ENCODE results near the gene LRRC71.
A peak's percentile ranks its signal among the peaks of the same experiment; 100 is the strongest.

LRRC71 gene

GRCh38 chr1:156937883-156938282 is 17.5 kb downstream of the LRRC71 start:
- Histone ChIP-seq H3K27ac (ENCODE audit: extremely low read depth, low read depth, low read length) (no peak overlapping the region), H3K36me3 (ENCODE audit: control insufficient read depth in 2 of 2, insufficient read depth in 1 of 2, low read length in 2 of 2) (peaks cover 0 to 88% of the 10 kb centered on the region in 2 experiments; a peak in 2 of 3 replicates), H3K9me3 (ENCODE audit: control insufficient read depth, insufficient read depth, low read depth, low read length) (no peaks in the 10 kb centered on the region), H3K4me1 (ENCODE audit: control insufficient read depth, insufficient read depth, low read length) (no peaks in the 10 kb centered on the region), H3K4me3 (ENCODE audit: low read depth, low read length) (no peak overlapping the region)
- POLR2A ChIA-PET, result no interaction called here
- CTCF ChIA-PET, result interaction anchor here (1.0 kb wide), 1 partner anchor 11 kb away, joined by 3 read pairs; no protein-coding TSS in a partner anchor
- TF ChIP-seq HIC1 (tag by site-specific recombination; IDR thresholded peaks at IDR 0.05), result no peak
- no peak for TF ChIP-seq ZNF184 (tag by site-specific recombination; IDR thresholded peaks at IDR 0.05)
- TF ChIP-seq ZNF660 (tag by site-specific recombination; IDR thresholded peaks at IDR 0.05), result no peak
- TF ChIP-seq ZNF658 (tag by site-specific recombination; IDR thresholded peaks at IDR 0.05), result no peak
- no peak for TF ChIP-seq OVOL3 (tag by site-specific recombination; IDR thresholded peaks at IDR 0.05)

- Histone ChIP-seq H3K9me3 (ENCODE audit: control insufficient read depth, insufficient read depth, low read depth, low read length) (no peaks in the 10 kb centered on the region), H3K4me1 (ENCODE audit: control insufficient read depth, insufficient read depth, low read length) (no peaks in the 10 kb centered on the region), H3K27ac (ENCODE audit: extremely low read depth, low read depth, low read length) (no peak overlapping the region), H3K36me3 (ENCODE audit: control insufficient read depth in 2 of 2, insufficient read depth in 1 of 2, low read length in 2 of 2) (peaks cover 0 to 95% of the 10 kb centered on the region in 2 experiments; a peak in 2 of 3 replicates), H3K4me3 (ENCODE audit: low read depth, low read length) (no peak overlapping the region)
- TF ChIP-seq PRDM10 (tag by site-specific recombination; IDR thresholded peaks at IDR 0.05), result 0 out of 2 replicates have a peak, but pooled peaks have one; percentile 11
- no peak for TF ChIP-seq ZNF350 (tag by site-specific recombination; IDR thresholded peaks at IDR 0.05)
- ChIA-PET CTCF (no interaction called here), POLR2A (no interaction called here)
Observed at GRCh38 chr1:156938813-156939212, 18.4 kb downstream of the LRRC71 start.

GRCh38 chr1:156939786-156940334 is 19.4 kb downstream of the LRRC71 start:
- Histone ChIP-seq H3K27ac (ENCODE audit: extremely low read depth, low read depth, low read length) (no peak overlapping the region), H3K9me3 (ENCODE audit: control insufficient read depth, insufficient read depth, low read depth, low read length) (no peaks in the 10 kb centered on the region), H3K36me3 (ENCODE audit: control insufficient read depth in 2 of 2, insufficient read depth in 1 of 2, low read length in 2 of 2) (peaks cover 0 to 98% of the 10 kb centered on the region in 2 experiments; a peak in 2 of 3 replicates), H3K4me3 (ENCODE audit: low read depth, low read length) (no peak overlapping the region), H3K4me1 (ENCODE audit: control insufficient read depth, insufficient read depth, low read length) (no peaks in the 10 kb centered on the region)
- POLR2A ChIA-PET, result no interaction called here
- CTCF ChIA-PET, result interaction anchor here (0.7 kb wide), 1 partner anchor 249 kb away, joined by 3 read pairs; no protein-coding TSS in a partner anchor
- TF ChIP-seq MZF1 (tag by site-specific recombination; IDR thresholded peaks at IDR 0.05; ENCODE audit: borderline replicate concordance) (no peak), ZBTB7A (tag by site-specific recombination; IDR thresholded peaks at IDR 0.05; ENCODE audit: low read depth) (no peak), ZBTB6 (tag by site-specific recombination; IDR thresholded peaks at IDR 0.05) (no peak), ZNF214 (tag by site-specific recombination; IDR thresholded peaks at IDR 0.05; ENCODE audit: borderline replicate concordance) (no peak), ZNF157 (tag by site-specific recombination; IDR thresholded peaks at IDR 0.05) (no peak), BCL11A (tag by site-specific recombination; IDR thresholded peaks at IDR 0.05; ENCODE audit: low read depth) (no peak), ZNF544 (tag by site-specific recombination; IDR thresholded peaks at IDR 0.05) (no peak), ZNF639 (tag by site-specific recombination; IDR thresholded peaks at IDR 0.05) (no peak), ZNF394 (tag by site-specific recombination; IDR thresholded peaks at IDR 0.05; ENCODE audit: borderline replicate concordance) (no peak), ZNF18 (tag by site-specific recombination; IDR thresholded peaks at IDR 0.05) (no peak), ZNF747 (tag by site-specific recombination; IDR thresholded peaks at IDR 0.05) (no peak), ZNF580 (tag by site-specific recombination; IDR thresholded peaks at IDR 0.05) (no peak), MEIS1 (CRISPR knock-in tag; IDR thresholded peaks at IDR 0.05; ENCODE audit: borderline replicate concordance) (no peak), ZNF660 (tag by site-specific recombination; IDR thresholded peaks at IDR 0.05) (no peak), WT1 (tag by site-specific recombination; IDR thresholded peaks at IDR 0.05) (no peak)
